WI38 (cell line): ENCODE data around the gene ZNF662.

Source experiments
- H3K4me3 ChIP-seq: 2 replicates; pipeline ENCODE4 v1.5.1; 2011; ENCODE audit warnings: low read depth, mild to moderate bottlenecking, control low read depth, low read length
- CTCF ChIP-seq: IDR thresholded peaks from 2 replicates; pipeline ENCODE4 v1.5.1; 2012; ENCODE audit warnings: low read depth, mild to moderate bottlenecking, control low read depth, low read length

Gene ZNF662

GRCh38 chr3:42963269-42963668 is 57.3 kb downstream of the ZNF662 start:
- no peak for TF ChIP-seq CTCF
- no peak overlapping the region for H3K4me3 ChIP-seq

- H3K4me3 ChIP-seq = no peak overlapping the region
- TF ChIP-seq CTCF = no peak
Measured at GRCh38 chr3:42964266-42964665, 58.3 kb downstream of the ZNF662 start.
